OCI-LY3 (cell line): ENCODE measurements around the gene DUOXA1.

ENCODE experiments used
- CTCF ChIP-seq: fragments of 200-600, 300-600 bp; sonication (generic); IDR thresholded peaks from 2 replicates; pipeline ENCODE4 v1.5.1; 2014; ENCODE audit warnings: antibody characterized with exemption, low read length, low read depth
- EZH2phosphoT487 ChIP-seq: fragments of 200-600 bp; shearing (Covaris generic); IDR thresholded peaks from 2 replicates; pipeline ENCODE4 v1.6.1; 2018; ENCODE audit warnings: antibody characterized with exemption, mixed run types, low read depth

- TF ChIP-seq CTCF (no peak), EZH2phosphoT487 (no peak)
Observed at GRCh38 chr15:45174069-45174468, 44.4 kb upstream of the DUOXA1 start.
